Measurements from ENCODE around the gene LRP2. TPM values are rescaled to one million over a fixed set of nuclear protein-coding genes. Genes with fewer than 3 reads are reported as not detected.

Gene LRP2
- total RNA-seq, 2 donors from 2014 or later = 0.05 TPM; not detected in 1

DNA sequence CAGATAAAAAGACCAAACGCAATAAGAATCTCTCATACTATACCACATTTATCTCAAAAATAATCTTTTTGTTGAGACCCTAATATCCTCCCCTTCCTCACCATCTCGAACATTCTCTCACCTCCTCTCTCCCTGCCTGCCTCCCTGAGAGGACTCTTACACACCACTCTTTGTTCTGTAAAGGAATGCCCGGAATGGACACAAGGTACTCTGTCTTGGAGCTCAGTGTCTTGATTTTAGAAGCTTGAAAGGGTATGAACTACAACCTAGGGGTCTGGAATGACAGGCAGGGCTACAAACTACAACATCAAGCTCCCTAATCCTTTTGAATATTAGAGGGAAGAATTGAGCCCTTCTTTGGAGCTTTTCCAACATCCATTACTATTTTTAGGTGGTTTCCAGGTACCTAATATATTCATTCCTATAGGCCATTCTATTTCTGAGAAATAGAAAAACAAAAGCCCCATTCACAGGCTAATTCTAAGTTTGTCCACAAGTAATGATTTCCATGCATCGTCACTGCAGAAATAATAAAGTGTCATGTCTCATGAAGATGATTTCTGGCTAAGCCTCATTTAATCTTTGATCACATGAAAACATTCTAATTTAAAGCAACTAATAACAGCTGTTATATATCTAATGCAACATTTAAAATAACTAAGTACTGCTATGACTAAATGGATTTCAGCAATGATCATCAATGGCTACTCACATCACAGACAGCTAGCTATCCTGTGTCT is 60.6 kb downstream of the LRP2 start:
- DNase-seq (ENCODE audit: low spot score) = no peak
- H3K4me1 Mint-ChIP-seq (ENCODE audit: low read depth in 2 of 2) = no peaks in the 10 kb centered on the region
- ATAC-seq = no peak
- H3K27ac Mint-ChIP-seq = no peak overlapping the region
- H3K36me3 Mint-ChIP-seq = no peaks in the 10 kb centered on the region
- peaks cover 2% of the 10 kb centered on the region for H3K9me3 Mint-ChIP-seq
- H3K27me3 Mint-ChIP-seq = peaks cover 15 to 28% of the 10 kb centered on the region in 2 donors
- no peak overlapping the region for H3K4me3 Mint-ChIP-seq

DNA sequence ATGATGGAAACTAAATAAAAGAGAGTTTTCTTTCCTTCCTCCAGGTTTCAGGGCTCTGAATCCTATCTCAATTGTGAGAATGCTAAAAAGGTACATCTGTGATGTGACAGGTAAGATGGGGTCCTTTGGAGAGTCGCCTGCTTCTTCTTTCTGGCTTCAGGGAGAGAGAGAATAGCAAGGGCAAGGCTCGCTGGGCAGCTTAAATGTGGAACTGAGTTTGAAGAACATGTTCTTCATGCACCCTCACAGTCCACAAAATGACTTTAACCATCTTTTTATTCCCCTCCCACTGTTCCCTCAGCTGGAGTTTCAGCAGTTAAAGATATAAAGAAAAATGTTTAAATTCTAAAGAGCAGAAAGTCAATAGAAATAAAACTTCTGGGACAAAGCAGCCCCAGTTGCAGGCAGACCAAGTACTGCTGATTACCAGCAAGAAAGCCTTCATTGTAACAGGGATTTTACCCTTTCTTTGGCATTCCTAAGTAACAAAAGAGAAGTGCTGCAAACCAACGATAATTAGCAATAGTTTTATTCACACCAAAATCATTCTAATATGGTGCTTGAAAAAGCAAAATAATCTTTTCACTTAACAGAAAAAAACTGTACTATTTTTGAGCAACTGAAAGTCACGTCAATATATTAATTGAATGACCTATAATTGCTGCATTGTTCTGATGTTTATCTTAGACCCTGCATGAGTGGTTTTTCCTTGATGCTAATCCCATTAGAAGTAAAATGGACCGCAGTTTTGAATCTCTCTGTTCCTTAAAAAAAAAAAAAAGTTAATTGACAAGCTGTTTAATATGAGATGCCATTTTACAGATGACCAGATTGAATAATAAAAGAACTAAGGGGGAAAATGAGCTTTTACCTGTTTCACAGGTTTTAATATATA is 61.5 kb downstream of the LRP2 start:
- Mint-ChIP-seq H3K4me3 (no peak overlapping the region), H3K9me3 (peaks cover 2% of the 10 kb centered on the region), H3K27me3 (peaks cover 17 to 34% of the 10 kb centered on the region in 2 donors), H3K4me1 (ENCODE audit: low read depth in 2 of 2) (no peaks in the 10 kb centered on the region), H3K36me3 (no peaks in the 10 kb centered on the region), H3K27ac (no peak overlapping the region)
- DNase-seq (ENCODE audit: low spot score) = no peak
- no peak for ATAC-seq

DNA sequence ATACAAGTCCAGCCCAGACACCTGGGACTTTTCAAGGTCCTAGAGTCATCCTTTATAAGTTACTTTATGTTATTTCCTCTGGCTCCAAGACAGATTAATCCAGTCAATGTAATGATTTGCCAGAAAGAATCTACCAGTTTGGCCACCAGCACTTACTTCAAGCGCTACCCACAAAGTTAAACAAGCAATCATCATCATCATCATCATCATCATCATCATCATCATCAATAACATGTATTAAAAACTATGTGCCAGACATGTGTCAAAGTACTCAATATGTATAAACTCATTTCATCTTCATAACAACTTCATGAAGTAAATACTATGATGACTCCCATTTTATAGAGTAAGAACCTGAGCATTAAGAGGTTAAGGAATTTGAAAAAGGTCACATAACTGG is 64.3 kb downstream of the LRP2 start:
- peaks cover 20 to 34% of the 10 kb centered on the region in 2 donors for H3K27me3 Mint-ChIP-seq
- no peak overlapping the region for H3K4me3 Mint-ChIP-seq
- ATAC-seq = no peak
- DNase-seq (ENCODE audit: low spot score) = no peak
- no peaks in the 10 kb centered on the region for H3K36me3 Mint-ChIP-seq
- no peak overlapping the region for H3K27ac Mint-ChIP-seq
- no peaks in the 10 kb centered on the region for H3K9me3 Mint-ChIP-seq
- H3K4me1 Mint-ChIP-seq (ENCODE audit: low read depth in 2 of 2) = no peaks in the 10 kb centered on the region

DNA sequence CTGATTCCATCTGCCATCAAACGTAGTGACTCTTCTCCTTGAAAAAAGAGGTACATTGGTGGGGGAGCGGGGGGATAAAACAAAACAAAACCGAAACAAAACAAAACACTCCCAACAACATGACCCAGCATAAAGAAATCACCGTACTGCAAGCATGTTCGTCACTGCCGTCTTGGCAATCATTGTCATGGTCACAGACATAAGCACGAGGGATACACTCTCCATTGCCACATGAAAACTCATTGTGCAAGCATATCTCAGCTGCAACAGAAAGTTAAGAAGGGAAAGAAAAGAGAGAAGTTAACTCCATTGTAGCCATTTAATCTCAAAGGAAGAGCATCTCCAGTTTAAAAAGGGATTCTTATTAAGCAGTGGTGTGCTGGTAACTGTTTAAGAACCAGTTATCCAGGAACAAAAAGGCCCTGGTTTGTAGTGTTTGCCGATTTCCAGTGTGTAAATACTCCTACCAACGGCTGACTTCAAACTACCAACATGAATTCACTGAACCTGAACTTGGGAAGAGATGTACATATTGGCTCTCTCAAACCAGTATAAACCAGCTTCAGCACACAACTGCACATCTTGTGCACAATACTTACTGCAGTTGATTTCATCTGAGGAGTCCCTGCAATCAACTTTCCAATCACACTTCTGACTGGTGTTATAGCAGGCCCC is 68.2 kb downstream of the LRP2 start:
- no peak for ATAC-seq
- no peaks in the 10 kb centered on the region for H3K4me1 Mint-ChIP-seq (ENCODE audit: low read depth in 2 of 2)
- H3K27me3 Mint-ChIP-seq = peaks cover 13 to 26% of the 10 kb centered on the region in 2 donors
- no peaks in the 10 kb centered on the region for H3K9me3 Mint-ChIP-seq
- no peak overlapping the region for H3K4me3 Mint-ChIP-seq
- no peak for DNase-seq (ENCODE audit: low spot score)
- no peaks in the 10 kb centered on the region for H3K36me3 Mint-ChIP-seq
- H3K27ac Mint-ChIP-seq = no peak overlapping the region

DNA sequence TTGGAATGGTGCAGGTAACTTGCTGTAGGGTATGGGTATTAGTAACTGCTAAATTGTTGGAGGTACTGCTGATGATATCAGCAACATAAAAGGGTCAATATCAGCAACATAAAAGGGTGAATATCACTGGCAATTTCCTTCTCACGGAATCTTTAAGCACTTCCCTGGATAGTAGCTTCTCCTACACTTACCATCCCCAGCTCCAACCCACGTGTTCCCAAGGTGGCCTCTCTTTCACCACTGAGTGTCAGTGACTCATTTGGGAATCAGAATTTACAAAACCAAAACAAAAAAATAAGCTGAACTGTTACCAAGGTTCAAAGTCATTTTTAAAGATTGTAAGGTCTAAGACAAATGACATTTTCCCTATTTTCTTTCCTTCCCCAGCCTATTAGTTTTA is 70.8 kb downstream of the LRP2 start:
- no peak for DNase-seq (ENCODE audit: low spot score)
- ATAC-seq = no peak
- no peaks in the 10 kb centered on the region for H3K36me3 Mint-ChIP-seq

DNA sequence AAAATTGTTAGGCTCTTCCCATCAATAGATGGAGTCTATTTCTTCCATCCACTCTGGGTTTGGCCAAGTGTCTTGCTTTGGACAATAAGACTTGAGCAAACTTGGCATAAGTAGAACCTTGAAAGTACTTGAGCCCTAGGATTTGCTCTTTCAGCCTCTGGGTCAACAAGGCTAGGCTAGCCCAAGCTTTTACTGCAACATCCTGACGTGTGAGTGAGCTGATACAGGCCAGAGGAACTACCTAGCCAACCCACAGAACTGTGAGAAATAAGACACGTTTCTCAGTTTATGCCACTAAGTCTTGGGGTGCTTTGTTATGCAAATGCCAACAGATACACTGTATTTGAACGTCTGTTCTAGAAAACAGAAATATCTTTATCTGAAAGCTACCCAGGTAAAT is 71.9 kb downstream of the LRP2 start:
- no peak overlapping the region for H3K4me3 Mint-ChIP-seq
- no peaks in the 10 kb centered on the region for H3K9me3 Mint-ChIP-seq
- H3K36me3 Mint-ChIP-seq = no peaks in the 10 kb centered on the region
- ATAC-seq (no peak), DNase-seq (ENCODE audit: low spot score) (no peak)
- H3K27me3 Mint-ChIP-seq = peaks cover 2 to 7% of the 10 kb centered on the region in 2 donors
- no peak overlapping the region for H3K27ac Mint-ChIP-seq
- no peaks in the 10 kb centered on the region for H3K4me1 Mint-ChIP-seq (ENCODE audit: low read depth in 2 of 2)

More for the DNA sequence above, 70.8 kb downstream of the LRP2 start:
- H3K4me1 Mint-ChIP-seq (ENCODE audit: low read depth in 2 of 2) = no peaks in the 10 kb centered on the region
- peaks cover 5 to 10% of the 10 kb centered on the region in 2 donors for H3K27me3 Mint-ChIP-seq
- H3K4me3 Mint-ChIP-seq = no peak overlapping the region
- H3K9me3 Mint-ChIP-seq = no peaks in the 10 kb centered on the region
- no peak overlapping the region for H3K27ac Mint-ChIP-seq

DNA sequence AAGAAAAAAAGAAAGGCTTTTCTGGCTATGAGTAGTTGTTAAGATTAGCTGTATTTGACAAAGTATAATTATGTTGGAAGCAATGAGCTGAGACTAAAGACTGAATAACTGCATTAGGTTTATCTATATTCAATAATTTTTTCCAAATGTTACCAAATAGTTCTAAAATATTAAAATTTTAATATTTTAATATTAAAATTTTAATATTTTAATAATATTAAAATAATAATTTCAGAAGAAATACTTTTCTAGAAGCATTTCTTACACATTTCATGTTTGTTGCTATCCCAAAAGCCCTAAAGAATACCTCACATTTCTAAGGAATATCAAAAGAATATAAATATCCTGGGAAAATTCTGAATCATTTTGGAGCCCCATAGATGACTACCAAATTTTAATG is 74.7 kb downstream of the LRP2 start:
- DNase-seq (ENCODE audit: low spot score) (no peak), ATAC-seq (no peak)
- Mint-ChIP-seq H3K27ac (no peak overlapping the region), H3K9me3 (no peaks in the 10 kb centered on the region), H3K27me3 (peaks cover 4 to 14% of the 10 kb centered on the region in 2 donors), H3K4me1 (ENCODE audit: low read depth in 2 of 2) (no peaks in the 10 kb centered on the region), H3K36me3 (no peaks in the 10 kb centered on the region), H3K4me3 (no peak overlapping the region)

DNA sequence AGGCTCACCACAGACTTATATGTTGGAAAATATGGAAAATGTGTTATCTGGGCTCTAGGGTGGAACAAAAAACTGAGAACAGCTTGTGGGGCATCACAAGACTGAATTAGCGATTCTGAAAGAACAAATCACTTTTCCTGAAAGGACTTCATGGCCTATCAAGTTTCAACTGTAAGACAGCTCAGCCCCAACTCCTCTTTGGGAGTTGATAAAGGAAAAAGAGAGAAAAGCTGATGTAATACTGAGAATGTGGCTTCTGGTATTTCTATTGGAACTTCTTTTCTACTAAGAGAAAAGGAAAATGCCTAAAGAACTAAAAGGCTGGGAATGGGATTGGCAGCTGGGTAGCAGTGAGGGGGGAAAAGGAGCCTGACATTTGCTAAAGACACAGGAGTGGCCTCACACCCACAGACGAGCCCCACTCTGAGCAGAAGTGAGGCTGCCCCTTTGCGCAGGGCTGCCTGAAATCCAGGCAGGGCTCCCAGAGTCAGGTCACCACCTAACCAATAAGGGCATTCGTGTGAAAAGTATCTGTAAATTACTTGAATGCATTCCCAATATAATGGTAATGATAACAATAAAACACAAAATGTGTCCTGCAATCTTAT is 75.6 kb downstream of the LRP2 start:
- no peaks in the 10 kb centered on the region for H3K4me1 Mint-ChIP-seq (ENCODE audit: low read depth in 2 of 2)
- DNase-seq (ENCODE audit: low spot score) (no peak), ATAC-seq (no peak)
- H3K4me3 Mint-ChIP-seq = no peak overlapping the region
- H3K27ac Mint-ChIP-seq = no peak overlapping the region
- no peaks in the 10 kb centered on the region for H3K36me3 Mint-ChIP-seq
- peaks cover 4 to 14% of the 10 kb centered on the region in 2 donors for H3K27me3 Mint-ChIP-seq
- no peaks in the 10 kb centered on the region for H3K9me3 Mint-ChIP-seq

DNA sequence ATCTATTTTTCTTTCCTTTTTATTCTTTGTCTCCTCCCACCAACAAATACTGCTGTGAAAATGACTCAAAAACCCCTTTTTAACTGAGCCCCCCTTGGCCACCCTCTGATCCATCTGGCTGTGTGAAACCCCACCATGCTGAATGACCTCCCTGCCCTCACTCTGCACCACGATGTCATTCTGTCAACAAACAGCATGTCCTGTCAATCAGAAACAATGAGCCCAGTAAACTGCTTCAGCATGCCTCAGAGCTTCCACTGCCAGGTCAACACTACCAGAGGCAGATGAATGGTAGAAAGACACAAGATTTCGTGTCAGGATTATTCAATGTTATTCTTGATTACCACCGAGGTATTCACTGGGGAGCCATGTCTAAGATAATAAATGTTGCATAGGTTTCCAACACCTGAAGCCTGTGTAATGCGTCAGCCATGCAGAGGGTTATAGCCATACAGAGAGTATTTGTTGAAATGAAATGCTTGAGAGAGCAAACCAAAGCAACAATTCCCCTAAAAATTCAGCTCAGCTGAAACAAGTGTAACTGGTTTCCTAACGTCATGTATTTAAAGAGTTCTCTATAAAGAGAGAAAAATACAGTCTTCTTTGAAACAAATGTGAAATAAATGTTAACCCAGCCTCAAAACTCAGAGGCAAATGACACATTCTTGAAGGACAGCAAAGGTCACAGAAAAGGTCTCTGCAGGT is 76.7 kb downstream of the LRP2 start:
- Mint-ChIP-seq H3K4me3 (no peak overlapping the region), H3K27me3 (peaks cover 7 to 13% of the 10 kb centered on the region in 2 donors), H3K27ac (no peak overlapping the region), H3K36me3 (no peaks in the 10 kb centered on the region), H3K9me3 (no peaks in the 10 kb centered on the region), H3K4me1 (ENCODE audit: low read depth in 2 of 2) (no peaks in the 10 kb centered on the region)
- ATAC-seq (no peak), DNase-seq (ENCODE audit: low spot score) (no peak)

DNA sequence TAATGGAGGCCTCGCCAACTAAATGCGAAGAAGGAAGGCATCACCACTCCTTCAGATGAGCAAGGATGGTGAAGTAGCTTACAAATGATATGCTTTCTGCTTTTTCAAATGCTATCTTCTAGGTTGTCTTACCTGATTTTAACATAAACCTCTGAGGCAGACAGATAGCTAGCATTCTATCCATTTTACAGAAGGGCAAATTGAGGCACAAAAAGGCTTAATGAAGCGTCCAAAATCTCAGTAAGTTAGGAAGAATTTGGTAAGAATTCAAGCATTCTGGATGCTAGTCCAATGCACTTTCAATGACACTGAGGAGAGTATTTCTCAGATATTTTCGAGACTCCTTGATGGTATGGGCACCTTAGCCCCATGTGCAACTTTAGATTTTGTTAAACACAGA is 81.8 kb downstream of the LRP2 start:
- no peak overlapping the region for H3K4me3 Mint-ChIP-seq
- no peaks in the 10 kb centered on the region for H3K9me3 Mint-ChIP-seq
- H3K36me3 Mint-ChIP-seq = no peaks in the 10 kb centered on the region
- DNase-seq (ENCODE audit: low spot score) (no peak), ATAC-seq (no peak)
- no peak overlapping the region for H3K27ac Mint-ChIP-seq
- H3K27me3 Mint-ChIP-seq = peaks cover 7 to 19% of the 10 kb centered on the region in 2 donors
- no peaks in the 10 kb centered on the region for H3K4me1 Mint-ChIP-seq (ENCODE audit: low read depth in 2 of 2)

DNA sequence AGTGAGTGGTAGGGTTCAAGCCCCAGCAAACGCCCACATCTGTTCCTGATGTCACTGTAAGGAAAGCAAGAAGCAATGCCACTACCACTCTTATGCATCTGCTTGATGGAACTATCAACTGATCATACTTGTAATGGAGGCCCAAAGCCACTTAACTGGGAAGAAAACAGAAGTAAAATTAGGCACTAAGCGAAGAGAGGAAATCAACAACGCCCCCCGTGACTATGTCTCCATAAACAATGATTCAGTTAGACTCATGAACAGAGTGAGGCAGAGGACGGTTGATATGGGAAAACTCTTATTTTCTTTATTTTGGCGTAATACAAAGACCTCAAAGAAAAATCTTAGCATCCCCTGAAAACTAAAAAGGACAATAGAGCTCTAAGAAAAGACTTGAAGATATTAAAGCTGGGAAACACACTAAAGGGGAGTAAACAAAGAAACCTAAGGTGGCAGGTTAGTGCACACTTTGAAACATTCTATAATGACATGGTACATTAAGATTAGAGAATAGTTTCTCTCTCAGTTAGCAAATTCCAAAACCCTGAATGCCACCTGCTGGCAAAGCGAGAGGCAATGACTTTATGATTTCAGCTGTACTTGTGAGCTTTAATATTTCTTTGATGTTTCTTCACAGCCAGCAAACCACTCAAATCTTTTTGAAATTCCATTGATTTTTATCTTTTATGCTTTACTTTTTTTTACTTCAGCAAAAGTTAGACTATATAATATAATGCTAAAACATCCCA is 86.5 kb downstream of the LRP2 start:
- Mint-ChIP-seq H3K36me3 (no peaks in the 10 kb centered on the region), H3K9me3 (no peaks in the 10 kb centered on the region), H3K4me3 (no peak overlapping the region), H3K4me1 (ENCODE audit: low read depth in 2 of 2) (no peaks in the 10 kb centered on the region), H3K27ac (no peak overlapping the region), H3K27me3 (peaks cover 10 to 25% of the 10 kb centered on the region in 2 donors)
- no peak for ATAC-seq
- DNase-seq (ENCODE audit: low spot score) = no peak

DNA sequence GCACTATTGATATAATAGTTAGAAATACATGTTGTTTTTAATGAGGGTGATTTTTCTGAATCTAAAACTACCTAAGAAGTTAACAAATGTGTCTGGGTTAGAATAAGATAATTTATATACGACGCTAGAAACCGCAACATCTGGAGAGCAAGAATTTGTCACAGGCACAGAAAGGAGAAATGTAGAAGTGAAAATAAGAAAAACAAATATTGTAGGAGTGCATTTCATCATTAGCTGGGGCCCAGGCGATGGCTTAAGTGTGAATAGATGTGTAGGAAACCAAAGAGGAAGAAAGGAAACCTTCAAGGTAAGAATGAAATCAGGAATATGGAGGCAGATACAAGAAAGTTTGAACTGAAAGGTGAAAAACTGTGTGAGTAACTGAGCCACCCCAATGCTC is 90.3 kb downstream of the LRP2 start:
- ATAC-seq = no peak
- Mint-ChIP-seq H3K36me3 (no peaks in the 10 kb centered on the region), H3K27ac (no peak overlapping the region), H3K9me3 (no peaks in the 10 kb centered on the region), H3K4me1 (ENCODE audit: low read depth in 2 of 2) (no peaks in the 10 kb centered on the region), H3K27me3 (peaks cover 11 to 22% of the 10 kb centered on the region in 2 donors), H3K4me3 (no peak overlapping the region)
- no peak for DNase-seq (ENCODE audit: low spot score)

All from natural killer cell treated with Interleukin-12 subunit alpha and Interleukin-12 subunit beta and Interleukin-15 and Interleukin-18, amount 100 ng/mL, for 72 hours (primary cell).